ENCODE measurements around the gene SGCG.

SGCG gene

DNA sequence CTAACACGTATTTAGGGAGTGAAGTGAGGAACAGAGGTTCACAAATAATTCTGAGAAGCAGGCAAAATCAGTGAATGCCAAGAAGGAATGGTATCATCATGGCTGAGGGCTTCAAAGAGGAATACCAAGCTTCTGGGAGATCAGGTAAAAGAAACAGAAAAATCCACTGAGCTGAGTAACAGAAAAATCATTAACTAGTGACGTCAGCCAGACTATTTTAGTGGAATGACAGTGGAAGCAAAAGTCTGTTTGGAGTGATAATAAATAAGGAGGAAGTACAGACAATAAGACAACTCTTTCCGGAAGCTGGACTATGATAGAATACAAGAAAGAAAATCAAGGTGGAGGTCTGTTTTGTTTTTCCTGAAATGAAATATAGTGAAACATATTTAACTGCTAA is 169.2 kb downstream of the SGCG start:
- no peak overlapping the region for H3K4me3 ChIP-seq (ENCODE audit: low read depth in 1 of 2, low read length in 2 of 2)
- H3K9me3 ChIP-seq (ENCODE audit: control insufficient read depth in 1 of 2, low read length in 2 of 2): no peaks in the 10 kb centered on the region
- no peaks in the 10 kb centered on the region for H3K27me3 ChIP-seq (ENCODE audit: control insufficient read depth in 1 of 2, insufficient read depth in 2 of 2, low read length in 2 of 2)
- H3K9ac ChIP-seq (ENCODE audit: low read depth in 1 of 2, low read length in 2 of 2): no peak overlapping the region
- no peak overlapping the region for H3K27ac ChIP-seq (ENCODE audit: low read depth, low read length)
- no peaks in the 10 kb centered on the region for H3K4me1 ChIP-seq (ENCODE audit: control insufficient read depth in 1 of 2, insufficient read depth in 2 of 2, low read length in 2 of 2)
- peaks cover 4 to 6% of the 10 kb centered on the region in 2 donors for H3K36me3 ChIP-seq (ENCODE audit: control insufficient read depth in 1 of 2, insufficient read depth in 2 of 2, low read length in 2 of 2)

DNA sequence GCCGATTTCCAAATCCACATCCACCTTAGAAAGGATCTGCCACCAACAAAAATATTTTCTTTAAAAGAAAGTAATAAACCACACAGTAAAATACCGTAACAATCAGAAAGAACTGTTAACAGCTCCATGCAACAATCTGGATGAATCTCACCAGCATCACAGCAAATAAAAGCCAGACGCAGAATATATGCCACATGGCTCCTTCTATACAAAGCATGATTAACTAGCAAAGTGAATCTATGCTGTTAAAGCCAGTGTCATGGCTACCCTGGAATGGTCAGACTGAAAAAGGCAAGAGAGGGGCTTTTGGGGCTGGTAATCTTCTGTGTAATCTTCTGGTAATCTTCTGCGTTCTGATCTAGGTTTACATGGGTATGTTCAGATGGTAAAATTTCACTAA is 171.4 kb downstream of the SGCG start:
- no peak overlapping the region for H3K27ac ChIP-seq (ENCODE audit: low read depth, low read length)
- no peaks in the 10 kb centered on the region for H3K9me3 ChIP-seq (ENCODE audit: control insufficient read depth in 1 of 2, low read length in 2 of 2)
- no peaks in the 10 kb centered on the region for H3K27me3 ChIP-seq (ENCODE audit: control insufficient read depth in 1 of 2, insufficient read depth in 2 of 2, low read length in 2 of 2)
- no peak overlapping the region for H3K4me3 ChIP-seq (ENCODE audit: low read depth in 1 of 2, low read length in 2 of 2)
- H3K36me3 ChIP-seq (ENCODE audit: control insufficient read depth in 1 of 2, insufficient read depth in 2 of 2, low read length in 2 of 2): peaks cover 4 to 13% of the 10 kb centered on the region in 2 donors
- no peaks in the 10 kb centered on the region for H3K4me1 ChIP-seq (ENCODE audit: control insufficient read depth in 1 of 2, insufficient read depth in 2 of 2, low read length in 2 of 2)
- H3K9ac ChIP-seq (ENCODE audit: low read depth in 1 of 2, low read length in 2 of 2): no peak overlapping the region

DNA sequence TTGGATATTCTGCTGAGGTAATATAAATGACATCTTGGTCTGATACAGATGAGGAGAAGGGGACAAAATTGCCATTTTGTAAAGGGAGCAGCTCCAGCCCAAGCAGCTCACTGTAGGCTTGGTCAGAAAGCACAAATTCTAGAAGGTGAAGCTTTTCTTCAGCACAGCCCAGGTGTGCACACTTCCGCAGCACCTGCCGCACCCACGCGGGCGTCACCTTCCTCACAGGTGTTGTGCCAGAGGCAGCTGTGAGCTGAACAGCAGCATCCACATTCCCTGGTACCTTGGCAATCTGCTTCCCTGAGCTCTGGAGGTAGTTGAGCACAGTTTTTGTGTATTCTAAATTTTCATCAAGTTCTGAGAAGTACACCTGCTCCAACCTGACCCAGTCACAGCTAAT is 173.7 kb downstream of the SGCG start:
- Histone ChIP-seq H3K27me3 (ENCODE audit: control insufficient read depth in 1 of 2, insufficient read depth in 2 of 2, low read length in 2 of 2) (no peaks in the 10 kb centered on the region), H3K4me3 (ENCODE audit: low read depth in 1 of 2, low read length in 2 of 2) (no peak overlapping the region), H3K4me1 (ENCODE audit: control insufficient read depth in 1 of 2, insufficient read depth in 2 of 2, low read length in 2 of 2) (no peaks in the 10 kb centered on the region), H3K36me3 (ENCODE audit: control insufficient read depth in 1 of 2, insufficient read depth in 2 of 2, low read length in 2 of 2) (peaks cover 4 to 11% of the 10 kb centered on the region in 2 donors), H3K9me3 (ENCODE audit: control insufficient read depth in 1 of 2, low read length in 2 of 2) (no peaks in the 10 kb centered on the region), H3K9ac (ENCODE audit: low read depth in 1 of 2, low read length in 2 of 2) (no peak overlapping the region), H3K27ac (ENCODE audit: low read depth, low read length) (no peak overlapping the region)

DNA sequence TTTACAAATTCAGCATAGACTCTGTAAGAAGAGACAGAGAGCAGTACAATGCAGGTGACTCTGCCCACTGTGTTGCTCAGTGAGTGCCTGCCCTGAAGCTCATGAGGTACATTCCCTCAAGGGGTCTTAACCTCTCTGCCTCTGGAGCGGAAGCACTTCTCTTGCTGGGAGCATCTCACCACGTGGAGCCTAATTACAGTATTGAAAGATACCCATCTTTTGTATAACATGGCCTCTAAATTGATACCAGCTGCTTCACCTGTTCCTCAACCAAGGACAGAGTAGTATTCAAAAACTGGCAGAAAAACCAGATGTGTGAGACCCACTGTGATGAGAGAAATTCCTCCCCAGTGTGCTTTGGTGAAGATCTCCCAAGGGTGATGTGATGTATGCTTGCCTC is 175.6 kb downstream of the SGCG start:
- Histone ChIP-seq H3K4me1 (ENCODE audit: control insufficient read depth in 1 of 2, insufficient read depth in 2 of 2, low read length in 2 of 2) (no peaks in the 10 kb centered on the region), H3K27me3 (ENCODE audit: control insufficient read depth in 1 of 2, insufficient read depth in 2 of 2, low read length in 2 of 2) (no peaks in the 10 kb centered on the region), H3K36me3 (ENCODE audit: control insufficient read depth in 1 of 2, insufficient read depth in 2 of 2, low read length in 2 of 2) (peaks cover 4 to 7% of the 10 kb centered on the region in 2 donors), H3K4me3 (ENCODE audit: low read depth in 1 of 2, low read length in 2 of 2) (no peak overlapping the region), H3K27ac (ENCODE audit: low read depth, low read length) (no peak overlapping the region), H3K9me3 (ENCODE audit: control insufficient read depth in 1 of 2, low read length in 2 of 2) (no peaks in the 10 kb centered on the region), H3K9ac (ENCODE audit: low read depth in 1 of 2, low read length in 2 of 2) (no peak overlapping the region)

DNA sequence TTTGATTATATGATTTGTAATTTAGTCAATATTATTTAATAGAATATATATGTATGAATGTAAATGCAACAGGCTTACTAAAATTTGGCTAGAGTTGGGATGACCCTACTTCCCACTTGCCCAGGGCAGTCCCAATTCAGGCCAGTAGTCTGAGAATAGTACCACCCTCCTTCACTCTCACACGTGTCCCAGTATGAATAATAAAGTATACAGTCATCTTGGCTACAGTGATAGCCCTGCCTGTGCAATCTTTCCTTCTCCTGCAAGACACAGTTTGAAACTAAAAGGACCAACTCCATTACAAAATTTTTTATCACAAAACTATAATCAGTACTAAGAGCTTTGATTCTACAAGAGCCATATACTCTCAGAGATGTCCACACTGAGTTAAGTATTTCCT is 176.6 kb downstream of the SGCG start:
- H3K4me3 ChIP-seq (ENCODE audit: low read depth in 1 of 2, low read length in 2 of 2): no peak overlapping the region
- no peak overlapping the region for H3K27ac ChIP-seq (ENCODE audit: low read depth, low read length)
- no peak overlapping the region for H3K9ac ChIP-seq (ENCODE audit: low read depth in 1 of 2, low read length in 2 of 2)
- no peaks in the 10 kb centered on the region for H3K4me1 ChIP-seq (ENCODE audit: control insufficient read depth in 1 of 2, insufficient read depth in 2 of 2, low read length in 2 of 2)
- H3K9me3 ChIP-seq (ENCODE audit: control insufficient read depth in 1 of 2, low read length in 2 of 2): no peaks in the 10 kb centered on the region
- H3K36me3 ChIP-seq (ENCODE audit: control insufficient read depth in 1 of 2, insufficient read depth in 2 of 2, low read length in 2 of 2): peaks cover 4 to 7% of the 10 kb centered on the region in 2 donors
- H3K27me3 ChIP-seq (ENCODE audit: control insufficient read depth in 1 of 2, insufficient read depth in 2 of 2, low read length in 2 of 2): no peaks in the 10 kb centered on the region

DNA sequence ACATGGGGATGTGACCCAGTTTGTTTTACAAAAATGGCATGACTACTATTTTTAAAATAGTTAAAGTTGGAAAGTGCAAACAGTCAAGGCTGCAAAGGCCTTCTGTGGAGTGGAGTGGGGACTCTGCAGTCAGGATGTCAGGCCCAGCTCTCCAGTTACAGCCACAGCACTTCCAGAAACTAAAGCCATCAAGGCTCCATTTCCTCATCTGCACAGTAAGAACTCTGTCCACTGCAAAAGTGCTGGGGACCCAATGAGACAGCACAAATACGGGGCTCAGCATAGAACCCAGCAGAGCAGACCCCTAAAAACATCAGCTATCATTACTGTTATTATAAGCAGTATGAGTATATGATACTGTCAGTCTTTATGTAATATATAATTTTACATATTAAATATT is 179.1 kb downstream of the SGCG start:
- Histone ChIP-seq H3K27ac (ENCODE audit: low read depth, low read length) (no peak overlapping the region), H3K4me3 (ENCODE audit: low read depth in 1 of 2, low read length in 2 of 2) (no peak overlapping the region), H3K9me3 (ENCODE audit: control insufficient read depth in 1 of 2, low read length in 2 of 2) (no peaks in the 10 kb centered on the region), H3K27me3 (ENCODE audit: control insufficient read depth in 1 of 2, insufficient read depth in 2 of 2, low read length in 2 of 2) (no peaks in the 10 kb centered on the region), H3K4me1 (ENCODE audit: control insufficient read depth in 1 of 2, insufficient read depth in 2 of 2, low read length in 2 of 2) (no peaks in the 10 kb centered on the region), H3K9ac (ENCODE audit: low read depth in 1 of 2, low read length in 2 of 2) (no peak overlapping the region), H3K36me3 (ENCODE audit: control insufficient read depth in 1 of 2, insufficient read depth in 2 of 2, low read length in 2 of 2) (peaks cover 5 to 18% of the 10 kb centered on the region in 2 donors)

DNA sequence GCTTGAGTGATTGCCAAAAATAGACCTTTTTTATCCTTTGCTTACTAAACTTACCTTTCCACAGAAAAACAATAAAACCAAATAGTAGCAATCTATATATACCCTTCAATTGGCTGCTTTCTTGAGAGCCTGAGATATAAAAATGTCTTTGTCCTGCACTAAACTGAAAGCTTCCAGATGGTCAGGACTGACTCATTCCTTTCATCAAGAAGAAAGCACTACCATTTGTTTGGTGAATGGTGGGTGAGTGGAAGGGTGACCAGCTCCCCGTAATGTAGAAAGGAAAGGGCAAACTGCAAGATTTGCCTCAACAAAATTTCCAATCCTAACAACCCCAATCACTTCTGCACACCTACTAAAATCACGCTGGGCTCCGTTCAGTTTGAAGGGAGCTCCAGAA is 184.9 kb downstream of the SGCG start:
- Histone ChIP-seq H3K4me3 (ENCODE audit: low read depth in 1 of 2, low read length in 2 of 2) (no peak overlapping the region), H3K9me3 (ENCODE audit: control insufficient read depth in 1 of 2, low read length in 2 of 2) (no peaks in the 10 kb centered on the region), H3K9ac (ENCODE audit: low read depth in 1 of 2, low read length in 2 of 2) (no peak overlapping the region), H3K27ac (ENCODE audit: low read depth, low read length) (no peak overlapping the region), H3K4me1 (ENCODE audit: control insufficient read depth in 1 of 2, insufficient read depth in 2 of 2, low read length in 2 of 2) (no peaks in the 10 kb centered on the region), H3K36me3 (ENCODE audit: control insufficient read depth in 1 of 2, insufficient read depth in 2 of 2, low read length in 2 of 2) (peaks cover 5 to 19% of the 10 kb centered on the region in 2 donors), H3K27me3 (ENCODE audit: control insufficient read depth in 1 of 2, insufficient read depth in 2 of 2, low read length in 2 of 2) (no peaks in the 10 kb centered on the region)

DNA sequence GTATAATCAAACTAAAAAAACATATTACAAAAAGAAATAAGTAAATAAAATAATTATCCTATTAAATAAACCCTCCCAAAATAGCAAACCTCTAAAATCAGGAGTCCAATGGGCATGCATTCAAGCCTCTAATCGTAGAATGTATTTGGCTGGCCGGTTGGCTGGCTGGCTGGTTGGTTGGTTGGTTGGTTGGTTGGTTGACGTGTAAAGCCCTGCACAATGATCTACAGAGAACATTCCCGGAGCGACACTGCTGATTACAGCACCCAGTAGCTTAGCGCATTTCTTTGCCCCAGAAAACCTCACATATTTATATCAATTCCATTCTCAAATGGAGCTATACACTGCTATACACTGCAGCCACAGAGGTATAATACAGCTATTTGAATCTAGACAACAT is 187.1 kb downstream of the SGCG start:
- Histone ChIP-seq H3K27ac (ENCODE audit: low read depth, low read length) (no peak overlapping the region), H3K27me3 (ENCODE audit: control insufficient read depth in 1 of 2, insufficient read depth in 2 of 2, low read length in 2 of 2) (no peaks in the 10 kb centered on the region), H3K4me3 (ENCODE audit: low read depth in 1 of 2, low read length in 2 of 2) (no peak overlapping the region), H3K9me3 (ENCODE audit: control insufficient read depth in 1 of 2, low read length in 2 of 2) (no peaks in the 10 kb centered on the region), H3K9ac (ENCODE audit: low read depth in 1 of 2, low read length in 2 of 2) (no peak overlapping the region), H3K36me3 (ENCODE audit: control insufficient read depth in 1 of 2, insufficient read depth in 2 of 2, low read length in 2 of 2) (peaks cover 5 to 19% of the 10 kb centered on the region in 2 donors), H3K4me1 (ENCODE audit: control insufficient read depth in 1 of 2, insufficient read depth in 2 of 2, low read length in 2 of 2) (peaks cover 0 to 5% of the 10 kb centered on the region in 2 donors)

DNA sequence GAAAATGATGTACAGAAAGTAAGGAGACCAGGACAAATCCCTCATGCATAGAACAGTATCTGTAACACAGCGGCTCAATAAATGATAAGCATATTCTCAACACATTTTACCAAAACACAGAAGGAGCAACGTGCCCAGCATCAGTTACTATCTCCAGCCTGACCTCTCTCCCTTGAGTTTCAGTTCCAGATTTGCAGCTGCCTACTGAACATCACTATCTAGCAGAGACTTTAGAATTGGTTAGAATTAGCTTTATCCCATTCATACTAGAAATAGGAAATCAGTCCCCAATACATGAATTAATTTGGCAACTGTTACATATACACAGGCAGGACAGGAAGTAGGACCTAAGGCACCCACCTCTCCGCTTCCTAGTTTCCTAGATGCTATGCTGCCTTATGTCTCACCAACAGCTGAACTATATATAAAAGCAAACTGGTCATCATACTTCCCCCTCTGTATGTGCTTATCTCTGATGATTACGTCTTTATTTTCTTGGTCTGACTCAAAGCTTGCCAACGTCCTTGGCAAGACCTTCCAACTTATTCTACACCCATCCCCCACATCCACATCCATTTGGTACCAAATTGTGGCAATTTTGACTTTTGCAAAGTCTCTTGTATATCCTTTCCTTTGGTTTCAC is 191.6 kb downstream of the SGCG start:
- no peak overlapping the region for H3K27ac ChIP-seq (ENCODE audit: low read depth, low read length)
- H3K27me3 ChIP-seq (ENCODE audit: control insufficient read depth in 1 of 2, insufficient read depth in 2 of 2, low read length in 2 of 2): no peaks in the 10 kb centered on the region
- no peak overlapping the region for H3K4me3 ChIP-seq (ENCODE audit: low read depth in 1 of 2, low read length in 2 of 2)
- no peak overlapping the region for H3K9ac ChIP-seq (ENCODE audit: low read depth in 1 of 2, low read length in 2 of 2)
- H3K4me1 ChIP-seq (ENCODE audit: control insufficient read depth in 1 of 2, insufficient read depth in 2 of 2, low read length in 2 of 2): peaks cover 3 to 6% of the 10 kb centered on the region in 2 donors
- no peaks in the 10 kb centered on the region for H3K9me3 ChIP-seq (ENCODE audit: control insufficient read depth in 1 of 2, low read length in 2 of 2)
- no peaks in the 10 kb centered on the region for H3K36me3 ChIP-seq (ENCODE audit: control insufficient read depth in 1 of 2, insufficient read depth in 2 of 2, low read length in 2 of 2)
